AG04450 (cell line): ENCODE measurements around the gene DIDO1. TPM values are rescaled to one million over a fixed set of nuclear protein-coding genes. Genes with fewer than 3 reads are reported as not detected.

Experiments used
- CTCF ChIA-PET: fragments of 300-600, 350-600 bp; formaldehyde crosslinking; extraction: SDS; loops from one replicate; lab custom pipeline; 2022; ENCODE audit warnings: antibody characterized with exemption, inconsistent platforms; lab: Charles Lee
- POLR2A ChIA-PET: fragments of 350-600 bp; formaldehyde crosslinking; extraction: SDS; loops from one replicate; lab custom pipeline; 2021; ENCODE audit warnings: antibody characterized with exemption, inconsistent platforms; lab: Yijun Ruan, JAX
- DNase-seq: peaks from one replicate; pipeline ENCODE4 v3.0.0-alpha.2; 2011; ENCODE audit warnings: low read depth, low spot score
- H3K27ac ChIP-seq: one replicate; pipeline ENCODE4 v1.5.1; 2012; ENCODE audit warnings: low read depth, low read length, control low read depth
- H3K27me3 ChIP-seq: one replicate; pipeline ENCODE4 v1.6.0; 2012; ENCODE audit warnings: low read length; ENCODE audit not compliant: control insufficient read depth, insufficient read depth
- H3K4me3 ChIP-seq: 2 replicates; pipeline ENCODE4 v1.5.1; 2011; ENCODE audit warnings: mild to moderate bottlenecking, low read depth, low read length, control low read depth
- H3K9me3 ChIP-seq: 2 replicates; pipeline ENCODE4 v1.5.1; 2012; ENCODE audit warnings: low read length; ENCODE audit not compliant: control insufficient read depth, insufficient read depth
- CTCF ChIP-seq: IDR thresholded peaks from 2 replicates; pipeline ENCODE4 v1.5.1; 2011; ENCODE audit warnings: low read depth, low read length, control low read depth, inconsistent platforms
- polyA plus RNA-seq: library from polyadenylated mRNA; depleted of rRNA; stranded (reverse); fragments of >200 nt; gene quantifications from 2 replicates; pipeline ENCODE4 v1.2.3, GENCODE V29; 2011

Gene DIDO1
- polyA plus RNA-seq, 1 experiment = 22.1 TPM

- TF ChIP-seq CTCF = no peak
- CTCF ChIA-PET = no interaction called here
Observed at GRCh38 chr20:62905536-62906117, 20.7 kb downstream of the DIDO1 start.

DNA sequence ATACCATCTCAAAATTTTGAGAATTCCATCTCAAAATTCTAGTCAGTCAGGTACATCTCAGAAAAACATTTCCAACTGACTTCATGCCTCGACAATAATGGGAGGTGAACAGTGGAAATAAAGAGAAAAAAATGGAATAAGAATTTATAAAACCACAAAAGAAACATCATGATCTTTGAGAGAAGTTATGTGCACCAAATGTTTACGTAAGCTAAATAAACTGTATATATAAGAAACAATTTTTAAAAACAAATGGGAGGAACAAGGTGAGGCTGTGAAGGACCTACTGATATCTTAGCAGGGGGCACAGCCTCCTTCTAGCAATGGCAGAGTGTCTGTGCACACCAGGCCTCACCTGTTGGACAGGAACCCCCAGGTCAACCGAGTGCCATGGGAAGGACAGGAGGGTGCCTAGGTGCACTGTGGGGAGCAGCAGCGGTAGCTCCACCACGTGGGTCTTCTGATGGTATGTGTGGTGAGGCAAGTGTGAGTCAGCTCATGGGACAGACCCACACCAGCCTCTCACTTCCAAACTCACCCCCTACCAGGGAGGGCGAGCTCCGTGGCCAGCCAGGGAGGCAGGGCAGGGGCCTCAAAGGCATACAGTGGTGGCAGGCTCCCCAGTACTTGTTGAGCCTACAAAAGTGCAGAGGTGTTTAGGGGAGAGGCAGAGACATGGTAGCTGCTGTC is 23.2 kb downstream of the DIDO1 start:
- CTCF ChIA-PET = interaction anchor here (0.6 to 2.7 kb wide), 5 partner anchors 9 to 518 kb away, joined by 3 to 11 read pairs (median 7); partner anchors contain the start of gene DIDO1
- no peaks in the 10 kb centered on the region for H3K27me3 ChIP-seq
- POLR2A ChIA-PET = interaction anchor here (0.6 to 2.8 kb wide), 7 partner anchors 11 to 51 kb away, joined by 3 to 16 read pairs (median 5); partner anchors contain the start of gene GID8
- no peak overlapping the region for H3K4me3 ChIP-seq
- H3K9me3 ChIP-seq = no peaks in the 10 kb centered on the region
- TF ChIP-seq CTCF = no peak
- peak overlapping the region; percentile 82 for H3K27ac ChIP-seq
- peak; percentile 57 for DNase-seq

More at GRCh38 chr20:62905536-62906117, 20.7 kb downstream of the DIDO1 start:
- H3K27ac ChIP-seq = no peak overlapping the region
- POLR2A ChIA-PET = no interaction called here
- no peak for DNase-seq
- H3K27me3 ChIP-seq = no peaks in the 10 kb centered on the region
- no peak overlapping the region for H3K4me3 ChIP-seq
- no peaks in the 10 kb centered on the region for H3K9me3 ChIP-seq

DNA sequence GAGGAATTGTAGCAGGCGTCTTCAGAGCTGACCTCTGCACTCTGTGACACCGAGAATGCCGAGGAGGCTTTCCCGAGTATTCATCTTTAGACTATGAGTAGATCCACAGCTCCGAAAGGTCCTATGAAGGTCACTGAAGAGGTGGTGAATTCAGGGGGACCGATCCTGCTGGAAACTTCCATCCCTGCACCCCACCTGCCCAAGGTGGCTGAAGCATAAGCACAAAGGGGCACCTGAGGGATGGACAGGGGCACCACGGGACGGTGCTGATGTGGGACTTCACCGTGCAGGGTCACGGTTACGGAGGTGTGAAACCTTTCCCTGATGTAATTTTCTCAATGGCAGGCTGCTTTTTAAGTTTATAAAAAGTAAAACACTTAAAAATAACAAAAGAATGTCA is 24.4 kb downstream of the DIDO1 start:
- Histone ChIP-seq H3K27me3 (no peaks in the 10 kb centered on the region), H3K27ac (no peak overlapping the region), H3K4me3 (no peak overlapping the region), H3K9me3 (no peaks in the 10 kb centered on the region)
- DNase-seq = no peak
- POLR2A ChIA-PET = interaction anchor here (2.8 kb wide), 1 partner anchor 36 kb away, joined by 16 read pairs; the partner anchor contains the start of gene GID8
- CTCF ChIA-PET = interaction anchor here (0.7 to 4.9 kb wide), 8 partner anchors 12 to 107 kb away, joined by 3 to 40 read pairs (median 5); no protein-coding TSS in a partner anchor
- TF ChIP-seq CTCF = no peak

DNA sequence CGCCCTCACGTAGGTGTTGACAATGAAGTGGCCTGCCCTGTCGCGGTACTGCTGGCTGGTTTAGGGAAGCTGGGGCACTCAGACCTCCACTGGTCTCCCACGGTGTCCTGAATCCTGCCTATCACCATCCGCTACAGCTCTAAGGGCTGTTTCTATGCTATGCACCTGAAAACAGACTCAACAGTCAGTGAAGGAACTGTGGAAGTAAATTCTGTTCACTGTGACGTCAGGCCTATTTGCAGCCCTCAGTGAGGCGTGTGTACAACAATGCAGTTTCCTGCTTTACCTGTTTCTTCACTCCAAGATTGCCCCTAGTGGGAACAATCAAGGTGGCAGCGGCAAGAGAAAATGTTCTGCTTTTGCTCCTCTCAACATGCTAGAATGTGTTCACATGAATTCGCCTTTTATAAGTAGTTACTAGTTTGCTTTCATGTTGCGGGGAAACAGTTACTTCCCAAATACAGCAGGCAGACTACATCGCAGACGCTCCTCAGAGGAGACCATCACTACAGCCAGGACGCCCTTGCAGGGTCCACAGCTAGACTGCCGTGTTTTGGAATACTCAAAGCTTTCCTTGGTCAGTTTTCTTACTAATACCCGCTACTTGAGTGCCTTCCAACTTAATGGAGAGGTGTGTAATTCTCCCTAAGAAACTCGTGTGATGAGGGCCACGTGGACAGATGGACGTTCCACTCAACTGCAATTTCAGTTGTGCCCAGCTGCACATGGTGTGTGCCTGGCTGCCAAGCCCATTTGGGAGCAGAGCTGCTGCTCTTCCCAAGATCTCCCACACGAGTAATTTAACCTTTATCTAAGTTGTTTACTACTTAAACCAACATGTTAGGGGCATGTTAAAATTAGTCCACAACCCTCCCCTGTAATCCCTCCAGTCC is 25.4 kb downstream of the DIDO1 start:
- Histone ChIP-seq H3K4me3 (no peak overlapping the region), H3K27ac (peak overlapping the region; percentile 21), H3K27me3 (no peaks in the 10 kb centered on the region), H3K9me3 (no peaks in the 10 kb centered on the region)
- ChIA-PET CTCF (interaction anchor here (0.7 to 4.9 kb wide), 12 partner anchors 7 to 108 kb away, joined by 3 to 40 read pairs (median 5); no protein-coding TSS in a partner anchor), POLR2A (interaction anchor here (2.8 kb wide), 1 partner anchor 37 kb away, joined by 16 read pairs; the partner anchor contains the start of gene GID8)
- DNase-seq = no peak
- no peak; the same call in 1 of the 2 replicates for TF ChIP-seq CTCF
